Renal cortical epithelial cell (primary cell): Measurements from ENCODE around the gene NHSL1. TPM values are rescaled to one million over a fixed set of nuclear protein-coding genes. Genes with fewer than 3 reads are reported as not detected.
A peak's percentile ranks its signal among the peaks of the same experiment; 100 is the strongest.

Source experiments
- DNase-seq: peaks from one replicate; pipeline ENCODE4 v3.0.0-alpha.2; 2011; ENCODE audit warnings: low read depth
- total RNA-seq: library from RNA; depleted of rRNA; stranded (reverse); fragments of >200 nt; gene quantifications from 2 replicates; pipeline ENCODE4 v1.2.3, GENCODE V29; 2014

Gene NHSL1, protein sequence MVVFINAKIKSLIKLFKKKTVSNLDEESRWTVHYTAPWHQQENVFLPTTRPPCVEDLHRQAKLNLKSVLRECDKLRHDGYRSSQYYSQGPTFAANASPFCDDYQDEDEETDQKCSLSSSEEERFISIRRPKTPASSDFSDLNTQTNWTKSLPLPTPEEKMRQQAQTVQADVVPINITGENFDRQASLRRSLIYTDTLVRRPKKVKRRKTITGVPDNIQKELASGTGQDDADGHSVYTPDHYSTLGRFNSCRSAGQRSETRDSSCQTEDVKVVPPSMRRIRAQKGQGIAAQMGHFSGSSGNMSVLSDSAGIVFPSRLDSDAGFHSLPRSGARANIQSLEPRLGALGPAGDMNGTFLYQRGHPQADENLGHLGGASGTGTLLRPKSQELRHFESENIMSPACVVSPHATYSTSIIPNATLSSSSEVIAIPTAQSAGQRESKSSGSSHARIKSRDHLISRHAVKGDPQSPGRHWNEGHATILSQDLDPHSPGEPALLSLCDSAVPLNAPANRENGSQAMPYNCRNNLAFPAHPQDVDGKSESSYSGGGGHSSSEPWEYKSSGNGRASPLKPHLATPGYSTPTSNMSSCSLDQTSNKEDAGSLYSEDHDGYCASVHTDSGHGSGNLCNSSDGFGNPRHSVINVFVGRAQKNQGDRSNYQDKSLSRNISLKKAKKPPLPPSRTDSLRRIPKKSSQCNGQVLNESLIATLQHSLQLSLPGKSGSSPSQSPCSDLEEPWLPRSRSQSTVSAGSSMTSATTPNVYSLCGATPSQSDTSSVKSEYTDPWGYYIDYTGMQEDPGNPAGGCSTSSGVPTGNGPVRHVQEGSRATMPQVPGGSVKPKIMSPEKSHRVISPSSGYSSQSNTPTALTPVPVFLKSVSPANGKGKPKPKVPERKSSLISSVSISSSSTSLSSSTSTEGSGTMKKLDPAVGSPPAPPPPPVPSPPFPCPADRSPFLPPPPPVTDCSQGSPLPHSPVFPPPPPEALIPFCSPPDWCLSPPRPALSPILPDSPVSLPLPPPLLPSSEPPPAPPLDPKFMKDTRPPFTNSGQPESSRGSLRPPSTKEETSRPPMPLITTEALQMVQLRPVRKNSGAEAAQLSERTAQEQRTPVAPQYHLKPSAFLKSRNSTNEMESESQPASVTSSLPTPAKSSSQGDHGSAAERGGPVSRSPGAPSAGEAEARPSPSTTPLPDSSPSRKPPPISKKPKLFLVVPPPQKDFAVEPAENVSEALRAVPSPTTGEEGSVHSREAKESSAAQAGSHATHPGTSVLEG (N-terminal part only)
- total RNA-seq = 11.8 and 38.0 TPM in 2 replicates

DNA sequence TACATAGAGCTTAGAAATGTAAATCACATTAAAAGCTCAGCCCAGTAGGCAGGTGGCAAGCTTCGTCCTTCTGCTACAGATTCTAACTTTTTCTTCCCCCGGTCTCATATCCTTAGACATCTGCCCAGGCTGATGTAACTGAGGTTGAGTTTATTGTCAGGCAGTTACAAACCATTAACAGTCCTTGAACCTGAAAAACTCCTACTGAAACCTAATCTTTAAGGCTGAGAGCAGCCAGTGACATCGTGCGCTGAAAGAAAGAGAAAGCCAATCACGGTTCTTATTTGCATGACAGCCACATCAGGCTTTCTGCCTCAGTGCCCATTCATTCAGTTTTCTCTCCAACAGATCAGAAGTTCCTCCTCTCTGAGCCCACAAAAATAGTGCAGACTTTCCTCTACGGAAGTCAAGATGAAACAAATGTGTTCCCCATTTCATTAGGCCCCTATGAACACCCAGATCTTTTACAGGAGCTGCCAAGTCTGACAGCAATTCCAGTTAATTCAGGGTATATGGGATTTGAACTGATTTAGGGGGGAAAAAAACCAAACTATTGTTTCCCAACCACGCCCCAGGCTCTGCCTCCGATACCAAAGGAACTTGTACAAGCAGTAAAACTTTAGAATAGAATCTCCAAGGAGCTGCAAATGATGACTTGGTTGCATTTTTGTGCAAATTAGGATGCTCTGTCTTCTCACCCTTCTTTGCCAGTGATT is at the start of gene NHSL1:
TSS of gene NHSL1 (minus strand) at position 192 of the 716 bp plus-strand sequence. CDS start 204 bp downstream, outside the sequence.
- peak; percentile 95 for DNase-seq

DNA sequence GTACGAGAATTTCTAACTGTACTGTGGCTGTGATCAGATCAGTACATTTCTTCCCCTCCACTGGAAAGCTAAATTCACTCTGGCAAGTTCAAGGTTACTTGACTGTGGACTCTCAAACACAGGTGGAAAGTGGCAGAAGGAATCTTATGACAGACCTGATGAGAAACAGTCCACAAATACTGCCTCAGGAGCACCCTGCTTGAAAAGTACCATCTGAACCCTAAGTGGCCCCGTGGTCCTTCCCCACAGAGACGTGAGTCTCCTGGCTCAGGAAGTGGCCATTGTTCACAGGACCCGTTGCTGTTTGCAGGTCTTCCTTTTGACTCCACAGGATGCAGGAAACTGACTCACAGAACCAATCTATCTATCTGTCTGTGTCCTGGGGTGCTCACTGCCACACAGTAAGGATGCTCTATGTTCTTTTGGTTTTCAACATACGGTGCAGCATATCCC is 47.5 kb upstream of the NHSL1 start:
- DNase-seq = no peak

DNA sequence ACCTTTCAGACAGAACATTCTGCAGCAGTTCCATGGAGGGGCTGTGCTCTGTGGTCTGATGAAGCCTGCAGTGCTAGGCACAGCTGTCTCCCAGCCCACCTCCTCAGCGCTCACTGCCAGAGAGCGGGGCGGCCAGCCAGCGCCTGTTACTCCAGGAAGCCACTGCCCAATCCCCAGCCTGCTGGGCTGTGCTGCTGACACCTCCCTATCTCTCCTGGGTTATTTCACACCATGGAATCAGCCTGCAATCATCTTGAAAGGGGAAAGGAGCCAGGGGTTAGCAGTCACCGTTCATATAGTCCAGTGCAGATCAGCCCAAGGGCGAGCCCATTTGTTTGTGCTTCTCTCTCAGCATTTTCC is 46.3 kb upstream of the NHSL1 start:
- DNase-seq = no peak

DNA sequence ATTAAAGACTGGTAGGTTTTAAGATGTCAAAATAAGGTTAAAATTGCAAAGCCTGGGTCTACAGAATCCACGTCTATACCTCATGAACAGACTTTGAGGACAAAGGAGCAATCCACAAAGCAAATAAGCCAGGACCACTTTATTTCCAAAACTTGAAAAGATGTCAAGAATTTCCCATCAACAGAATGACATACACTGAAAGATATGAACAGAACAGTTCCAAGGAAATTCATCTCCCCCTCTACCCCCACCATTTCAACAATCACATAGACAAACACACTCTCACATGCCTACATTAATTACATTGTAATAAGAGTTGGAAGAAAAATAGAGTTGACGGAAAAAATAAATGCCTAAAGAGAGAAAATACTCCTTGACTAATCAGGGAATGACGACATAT is 45.2 kb upstream of the NHSL1 start:
- DNase-seq = no peak

DNA sequence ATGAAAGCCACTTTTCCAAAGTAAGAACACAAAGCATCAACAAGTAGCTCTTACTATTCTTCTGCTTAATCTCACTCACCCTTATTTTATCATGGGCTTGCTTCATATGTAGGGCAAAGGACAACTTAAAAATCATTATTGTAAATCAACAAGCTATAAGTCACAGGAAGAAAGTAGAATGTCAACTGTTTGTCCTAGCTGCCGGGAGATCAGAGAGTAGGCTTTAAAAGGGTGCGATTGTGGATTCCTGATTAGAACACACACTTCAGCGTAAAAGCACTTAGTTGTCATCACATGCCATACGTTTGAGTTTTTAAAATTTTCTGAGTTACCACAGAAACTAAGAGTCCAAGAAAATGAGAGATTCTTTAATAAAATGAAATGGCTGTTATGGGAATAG is 44.4 kb upstream of the NHSL1 start:
- no peak for DNase-seq

DNA sequence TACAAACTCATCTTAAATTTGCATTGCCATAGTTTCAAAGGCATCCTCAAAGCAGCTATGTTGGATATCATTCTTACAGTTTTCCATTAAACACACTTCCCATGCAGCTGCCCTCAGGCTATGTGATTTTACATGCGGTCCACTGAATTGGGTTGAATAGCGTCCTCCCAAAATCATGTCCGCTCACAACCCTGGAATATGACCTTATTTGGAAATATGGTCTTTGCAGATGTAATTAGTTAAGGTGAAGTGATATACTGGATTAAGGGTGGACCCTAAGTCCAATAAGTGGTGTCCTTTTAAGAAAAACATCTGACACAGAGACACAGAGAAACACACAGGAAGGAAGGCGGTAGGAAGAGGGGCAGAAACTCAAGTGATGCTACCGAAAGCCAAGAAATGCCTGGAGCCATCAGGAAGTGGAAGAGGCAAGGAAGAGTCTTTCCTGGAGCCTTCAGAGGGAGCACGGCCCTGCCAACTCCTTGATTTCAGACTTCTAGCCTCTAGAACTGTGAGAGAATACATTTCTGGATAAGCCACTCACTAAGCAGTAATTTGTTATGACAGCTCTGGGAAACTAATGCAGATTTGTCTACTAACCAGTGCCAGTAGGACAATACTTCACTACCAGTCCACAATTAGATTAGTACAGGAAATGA is 42.7 kb upstream of the NHSL1 start:
- DNase-seq = no peak

DNA sequence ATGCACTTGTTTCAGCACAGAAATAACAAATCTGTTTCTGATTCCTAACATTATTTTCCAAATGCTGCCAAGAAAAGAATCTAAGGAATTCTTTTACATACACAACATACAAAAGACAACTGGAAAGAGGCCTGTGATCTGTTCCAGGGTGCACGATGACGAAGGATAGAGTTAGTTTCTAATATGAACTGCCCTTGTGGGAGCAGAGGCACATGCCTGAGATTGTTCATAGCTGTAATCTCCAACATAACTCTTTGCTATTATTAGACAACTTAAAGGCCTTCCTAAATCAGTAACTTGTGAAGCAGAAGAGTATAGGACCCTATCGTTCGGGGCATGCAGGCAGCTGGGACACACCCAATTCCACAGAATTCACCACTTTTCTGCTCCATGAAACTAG is 41.2 kb upstream of the NHSL1 start:
- no peak for DNase-seq

DNA sequence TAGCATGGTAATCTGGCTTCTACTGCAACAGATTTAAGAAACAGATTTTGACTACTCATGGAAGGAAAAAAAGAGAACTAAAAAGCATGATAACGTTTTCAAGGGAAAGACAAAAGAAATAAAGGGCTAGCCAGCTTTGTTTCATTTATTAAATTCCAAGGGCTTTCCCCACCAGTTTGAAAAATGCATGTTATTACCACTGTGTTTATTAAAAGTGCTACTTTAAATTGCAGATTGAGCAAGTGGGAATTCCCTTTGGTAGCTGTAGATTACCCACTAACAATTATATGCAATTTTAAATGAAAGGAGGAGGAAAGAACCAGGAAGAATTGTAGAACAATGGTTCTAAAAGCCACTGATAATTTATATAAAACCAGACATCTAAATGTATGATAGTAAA is 40.6 kb upstream of the NHSL1 start:
- DNase-seq = no peak

DNA sequence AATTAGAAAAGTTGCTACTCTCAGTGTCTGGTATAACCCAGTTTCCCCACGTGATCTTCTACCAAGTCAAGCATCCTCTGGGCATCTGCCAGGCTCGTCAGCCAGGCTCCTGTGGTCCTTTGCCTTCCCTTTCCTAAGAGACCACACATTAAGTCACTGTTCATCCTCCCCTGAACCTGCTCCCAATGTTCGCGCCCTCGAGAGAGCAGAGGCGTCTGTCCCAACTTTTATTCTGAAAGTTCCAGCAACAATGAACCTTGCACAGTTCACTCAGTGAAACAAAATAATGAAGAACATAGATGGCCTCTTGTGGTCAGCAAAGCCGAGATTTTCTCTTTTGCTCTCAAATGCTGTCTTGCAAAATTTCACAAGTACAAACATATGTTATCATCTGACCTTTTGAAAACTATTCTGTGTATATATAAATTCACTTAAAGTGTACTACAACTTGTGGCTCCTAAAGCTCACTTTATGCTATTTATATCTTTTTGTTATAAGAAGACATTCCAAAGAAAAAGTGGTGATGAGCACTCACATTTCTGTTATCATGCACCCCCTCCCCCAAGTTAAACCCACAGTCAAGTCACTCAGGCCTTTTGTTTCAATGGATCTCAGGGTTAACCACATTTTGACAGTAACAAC is 39.2 kb upstream of the NHSL1 start:
- DNase-seq = no peak

DNA sequence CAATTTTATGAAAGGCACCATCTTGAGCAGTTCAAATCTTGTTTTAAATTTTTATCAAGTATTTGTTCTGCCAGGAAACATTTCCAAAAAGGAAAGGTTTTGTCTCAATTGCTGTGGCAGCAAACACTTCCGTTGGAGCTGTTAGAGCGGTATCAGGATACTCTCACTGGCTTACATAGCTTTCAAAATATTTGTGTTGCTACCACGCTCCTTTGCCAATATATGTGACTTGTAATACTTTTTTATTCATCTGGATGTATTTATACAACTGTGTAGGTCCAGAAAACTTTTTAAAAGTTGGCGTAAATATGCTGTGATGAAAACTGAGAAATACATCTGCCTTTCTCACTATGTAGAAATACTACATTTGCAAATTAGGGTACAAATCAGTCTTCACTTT is 37.8 kb upstream of the NHSL1 start:
- no peak for DNase-seq

DNA sequence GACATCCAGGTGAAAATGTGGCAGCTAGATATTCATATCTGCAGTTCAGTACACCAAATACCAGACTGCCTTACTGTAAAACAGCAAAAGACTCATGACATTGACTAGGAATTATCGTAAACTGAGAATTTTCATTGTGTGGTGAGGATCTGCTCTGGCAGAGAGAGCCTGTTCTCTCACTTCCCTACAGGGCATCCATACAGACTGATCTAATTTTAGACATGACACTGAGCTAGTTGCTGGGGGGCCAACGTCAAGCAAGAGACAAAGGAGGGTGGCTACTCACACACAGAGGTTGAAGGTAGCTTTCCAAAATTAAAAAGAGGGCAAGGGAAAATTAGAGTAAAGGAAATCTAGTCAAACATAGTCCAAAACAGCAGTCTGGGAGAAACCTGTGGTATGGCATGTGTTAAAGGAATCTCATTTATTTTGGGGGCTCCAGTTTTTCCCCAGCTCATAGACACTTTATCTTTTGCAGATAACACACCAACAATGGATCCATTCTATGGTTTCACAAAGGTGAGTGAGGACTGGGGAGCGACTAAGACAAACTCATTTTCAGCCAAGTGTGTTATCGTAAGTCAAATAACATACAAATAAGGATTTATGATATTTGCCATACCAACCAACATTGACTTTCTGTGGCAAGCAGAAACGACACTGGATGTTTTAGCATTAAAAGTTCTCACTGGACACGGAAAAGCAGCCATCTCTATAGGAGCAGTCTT is 36.6 kb upstream of the NHSL1 start:
- no peak for DNase-seq

DNA sequence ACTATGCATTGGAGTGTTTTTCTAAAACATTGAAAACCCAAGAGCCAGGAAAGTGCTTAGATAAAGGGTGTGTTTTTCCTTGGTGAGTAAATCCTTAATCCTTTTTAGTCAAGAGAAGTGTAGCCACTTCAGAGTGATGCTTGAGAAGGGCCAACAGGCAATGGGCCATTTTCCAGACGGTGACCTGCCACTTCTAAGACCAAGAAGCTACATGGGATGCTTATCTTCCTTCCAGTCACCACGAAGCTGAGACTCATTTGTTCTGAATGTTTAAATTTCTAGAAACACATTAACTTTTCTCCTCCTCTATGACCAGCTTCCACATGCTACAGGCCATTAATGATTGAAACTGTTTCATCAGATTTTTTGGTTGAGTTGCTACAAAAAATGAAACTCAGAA is 34.4 kb upstream of the NHSL1 start:
- peak; percentile 63 for DNase-seq

DNA sequence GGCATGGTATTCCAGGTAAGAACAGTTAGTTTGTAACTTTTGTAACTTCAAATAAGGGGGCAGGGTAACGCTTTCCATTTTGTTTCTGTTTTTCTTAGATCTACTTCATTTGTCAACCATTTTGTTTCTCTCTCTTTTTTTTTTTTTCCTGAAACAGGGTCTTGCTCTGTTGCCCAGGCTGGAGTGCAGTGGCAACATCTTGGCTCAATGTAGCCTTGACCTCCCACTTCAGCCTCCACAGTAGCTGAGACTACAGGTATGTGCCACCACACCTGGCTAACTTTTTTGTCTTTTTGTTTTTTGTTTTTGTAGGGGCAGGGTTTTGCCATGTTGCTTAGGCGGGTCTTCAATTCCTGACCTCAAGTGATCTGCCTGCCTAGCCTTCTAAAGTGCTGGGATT is 32.1 kb upstream of the NHSL1 start:
- DNase-seq = no peak

DNA sequence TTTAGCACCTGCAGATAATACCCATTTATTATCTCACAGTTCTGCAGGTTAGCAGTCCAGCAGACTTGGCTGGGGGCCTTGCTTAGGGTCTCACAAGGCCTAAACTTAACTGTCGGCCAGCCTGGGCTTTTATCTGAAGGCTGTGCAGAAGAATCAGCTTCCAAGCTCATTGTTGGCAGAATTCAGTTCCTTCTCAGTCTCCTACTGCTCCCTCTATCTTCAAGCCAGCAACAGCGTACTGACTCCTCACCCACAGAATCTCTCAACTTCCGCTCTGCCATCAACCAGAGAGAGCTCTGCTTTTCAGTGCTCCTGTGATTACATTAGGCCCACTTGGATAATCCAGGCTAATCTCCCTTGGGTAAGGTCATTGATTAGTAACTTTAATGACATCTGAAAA is 30.2 kb upstream of the NHSL1 start:
- no peak for DNase-seq

DNA sequence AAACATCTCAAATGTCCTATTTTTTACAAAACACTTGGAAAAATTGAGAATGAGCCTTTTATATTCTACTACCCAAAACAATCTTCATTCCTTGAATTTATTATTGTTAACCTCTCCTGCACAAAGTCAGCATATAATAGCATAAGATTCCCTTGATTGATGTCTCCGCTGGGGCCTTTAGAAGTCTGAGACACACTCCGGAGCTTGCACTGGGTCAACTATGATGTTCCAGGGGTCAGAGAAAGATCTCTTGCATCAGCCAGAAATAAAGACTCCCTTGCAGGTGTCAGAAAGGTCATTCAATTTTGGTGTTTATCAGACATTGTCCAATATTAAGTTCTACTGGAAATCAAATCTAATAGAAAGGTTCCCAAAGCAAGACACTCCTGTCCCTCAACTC is 29.7 kb upstream of the NHSL1 start:
- DNase-seq = no peak

DNA sequence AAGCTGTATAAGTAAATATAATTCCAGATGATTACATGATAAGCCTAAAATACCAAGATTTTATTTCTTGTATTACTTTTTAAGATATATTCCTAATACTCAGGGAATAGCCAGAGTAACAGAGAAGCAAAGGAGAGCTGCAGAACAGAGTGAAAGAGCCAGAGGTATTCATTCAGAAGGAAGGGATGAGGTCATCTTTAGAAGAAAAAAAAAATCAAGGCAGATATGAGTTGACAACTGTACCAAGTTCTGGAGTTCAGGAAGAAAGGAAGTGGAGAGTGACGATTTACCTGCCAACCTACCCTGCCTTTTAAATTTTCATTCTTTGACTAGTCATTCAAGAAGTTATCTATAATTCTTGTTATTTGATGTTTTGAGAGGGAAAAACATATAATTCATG is 28.8 kb upstream of the NHSL1 start:
- no peak for DNase-seq

DNA sequence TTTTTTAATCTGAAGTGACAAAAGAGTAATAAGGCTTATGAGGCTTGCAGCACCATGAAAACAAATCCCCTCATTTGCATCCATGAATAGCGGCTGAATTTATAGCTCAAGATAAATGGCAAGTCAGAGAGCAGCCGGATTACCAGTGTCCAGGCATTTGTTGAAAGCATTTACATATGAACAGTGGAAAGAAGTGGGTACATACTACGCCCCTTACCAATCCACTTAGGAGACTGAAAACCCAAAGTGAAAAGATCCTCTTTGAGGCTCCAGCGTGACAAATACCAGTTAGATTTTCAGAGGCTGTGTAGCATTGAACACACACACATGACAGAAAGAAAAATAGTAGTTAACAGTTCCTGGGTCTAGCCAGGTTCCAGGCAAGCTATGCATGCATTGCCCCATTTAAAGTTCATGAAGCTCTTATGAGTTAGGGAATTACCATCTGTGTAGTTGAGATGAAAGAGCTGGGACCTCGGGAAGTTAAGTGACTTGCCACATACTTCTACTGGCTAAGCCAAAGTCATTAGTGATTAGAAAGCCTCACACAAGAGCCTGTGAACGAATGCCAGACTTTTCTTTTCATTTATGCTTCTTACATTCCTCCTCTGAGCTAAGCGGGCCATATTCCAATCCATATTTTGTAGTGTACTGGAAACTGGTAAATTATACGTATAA is 28.3 kb upstream of the NHSL1 start:
- DNase-seq = no peak

DNA sequence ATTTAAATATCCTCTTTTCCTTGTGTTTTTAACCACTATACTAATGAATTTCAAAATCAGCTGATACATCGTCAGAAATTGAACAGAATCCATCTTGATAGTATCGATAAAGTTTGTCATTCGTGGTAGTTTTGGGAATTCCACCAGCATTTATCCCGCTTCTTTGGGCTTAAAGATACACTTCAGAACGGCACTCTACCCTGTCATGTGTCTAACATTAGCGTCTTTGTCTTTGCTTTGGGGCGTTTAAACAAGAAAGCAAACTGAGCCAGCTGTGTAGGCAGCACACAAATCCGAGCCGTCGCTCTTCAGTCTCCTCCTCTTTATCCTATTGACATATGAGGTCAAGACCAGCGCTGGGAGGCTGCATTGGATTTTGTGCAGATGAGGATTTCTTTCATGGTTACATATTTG is 27.5 kb upstream of the NHSL1 start:
- no peak for DNase-seq

DNA sequence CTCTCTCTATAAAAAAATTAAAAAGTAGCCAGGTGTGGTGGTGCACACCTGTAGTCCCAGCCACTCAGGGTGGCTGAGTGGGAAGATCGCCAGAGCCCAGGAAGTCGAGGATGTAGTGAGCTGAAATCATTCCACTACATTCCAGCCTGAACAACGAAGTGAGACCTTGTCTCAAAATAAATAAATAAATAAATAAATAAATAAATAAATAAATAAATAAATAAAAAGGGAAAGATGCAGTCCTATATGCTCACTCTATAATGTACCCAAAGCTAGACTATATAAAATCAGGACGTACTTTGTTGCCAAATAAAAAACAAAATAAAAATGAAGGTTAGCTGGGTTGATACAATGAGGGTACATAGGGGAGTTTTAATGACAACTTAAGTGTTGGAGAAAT is 26.1 kb upstream of the NHSL1 start:
- DNase-seq = no peak
